ENCODE measurements around the gene RSRC1.

- TF ChIP-seq CTCF (IDR thresholded peaks at IDR 0.05 in 4 of 5, conservative IDR thresholded peaks at IDR 0.05 in 1 of 5) (no peak), POLR2A (IDR thresholded peaks at IDR 0.05) (no peak)
Observed at GRCh38 chr3:158094235-158095110, 15.4 kb upstream of the RSRC1 start.

Measured in gastrocnemius medialis (tissue), 4 donors.